ENCODE results near the gene ZCCHC24. TPM values are rescaled to one million over a fixed set of nuclear protein-coding genes. Genes with fewer than 3 reads are reported as not detected.

ZCCHC24 gene
- total and polyA plus RNA-seq, 2 donors (not counting 1 experiment from before 2014, with no cell fraction given), result 33.2 to 44.4 TPM

GRCh38 chr10:79453392-79453791 lies 8.0 kb upstream of the ZCCHC24 start:
- Histone ChIP-seq H4K20me1 (ENCODE audit: control insufficient read depth, extremely low read depth, insufficient read depth, low read length) (no peaks in the 10 kb centered on the region), H3K4me1 (ENCODE audit: control insufficient read depth, extremely low read depth, insufficient read depth, low read length) (peaks cover 19% of the 10 kb centered on the region), H3K4me3 (replicated peaks in 1 of 4; ENCODE audit: control extremely low read depth in 1 of 4, insufficient read depth in 1 of 4, low read depth in 3 of 4, low read length in 4 of 4) (no peak overlapping the region), H3K9me3 (ENCODE audit: control insufficient read depth, insufficient read depth, low read depth, low read length) (no peaks in the 10 kb centered on the region), H3K4me2 (ENCODE audit: extremely low read depth, insufficient read depth, low read length) (no peak overlapping the region), H3K9ac (ENCODE audit: insufficient read depth, low read length) (no peak overlapping the region), H2AFZ (ENCODE audit: low read length) (no peak overlapping the region), H3K27ac (ENCODE audit: insufficient read depth, low read length) (no peak overlapping the region), H3K36me3 (ENCODE audit: control insufficient read depth, insufficient read depth, low read length) (no peaks in the 10 kb centered on the region), H3K27me3 (ENCODE audit: control insufficient read depth, insufficient read depth, low read length) (no peaks in the 10 kb centered on the region), H3K79me2 (ENCODE audit: control insufficient read depth, insufficient read depth, low read length) (no peaks in the 10 kb centered on the region)
- TF ChIP-seq EZH2 (IDR thresholded peaks at IDR 0.05; ENCODE audit: low read length, missing control alignments) (no peak), CTCF (conservative IDR thresholded peaks at IDR 0.05 in 1 of 2, IDR thresholded peaks at IDR 0.05 in 1 of 2; ENCODE audit: low read depth in 1 of 2, low read length in 2 of 2) (no peak)
- no peak for DNase-seq (ENCODE audit: low read depth in 2 of 2)

GRCh38 chr10:79452174-79452611 lies 6.8 kb upstream of the ZCCHC24 start:
- H2AFZ ChIP-seq (ENCODE audit: low read length), result peak overlapping the region; percentile 87
- no peaks in the 10 kb centered on the region for H3K79me2 ChIP-seq (ENCODE audit: control insufficient read depth, insufficient read depth, low read length)
- H3K36me3 ChIP-seq (ENCODE audit: control insufficient read depth, insufficient read depth, low read length), result no peaks in the 10 kb centered on the region
- H3K27ac ChIP-seq (ENCODE audit: insufficient read depth, low read length), result peak overlapping the region; percentile 55
- H3K27me3 ChIP-seq (ENCODE audit: control insufficient read depth, insufficient read depth, low read length), result no peaks in the 10 kb centered on the region
- no peak overlapping the region for H3K9ac ChIP-seq (ENCODE audit: insufficient read depth, low read length)
- TF ChIP-seq EZH2 (IDR thresholded peaks at IDR 0.05; ENCODE audit: low read length, missing control alignments) (no peak), CTCF (conservative IDR thresholded peaks at IDR 0.05 in 1 of 2, IDR thresholded peaks at IDR 0.05 in 1 of 2; ENCODE audit: low read depth in 1 of 2, low read length in 2 of 2) (no peak)
- H3K4me1 ChIP-seq (ENCODE audit: control insufficient read depth, extremely low read depth, insufficient read depth, low read length), result peaks cover 22% of the 10 kb centered on the region
- no peaks in the 10 kb centered on the region for H4K20me1 ChIP-seq (ENCODE audit: control insufficient read depth, extremely low read depth, insufficient read depth, low read length)
- no peaks in the 10 kb centered on the region for H3K9me3 ChIP-seq (ENCODE audit: control insufficient read depth, insufficient read depth, low read depth, low read length)
- DNase-seq (ENCODE audit: low read depth in 2 of 2), result peak; percentile 43 to 48
- H3K4me2 ChIP-seq (ENCODE audit: extremely low read depth, insufficient read depth, low read length), result peak overlapping the region; percentile 46
- no peak overlapping the region for H3K4me3 ChIP-seq (replicated peaks in 1 of 4; ENCODE audit: control extremely low read depth in 1 of 4, insufficient read depth in 1 of 4, low read depth in 3 of 4, low read length in 4 of 4)

- Histone ChIP-seq H3K79me2 (ENCODE audit: control insufficient read depth, insufficient read depth, low read length) (no peaks in the 10 kb centered on the region), H3K27me3 (ENCODE audit: control insufficient read depth, insufficient read depth, low read length) (no peaks in the 10 kb centered on the region), H3K9ac (ENCODE audit: insufficient read depth, low read length) (no peak overlapping the region), H4K20me1 (ENCODE audit: control insufficient read depth, extremely low read depth, insufficient read depth, low read length) (no peaks in the 10 kb centered on the region), H3K4me2 (ENCODE audit: extremely low read depth, insufficient read depth, low read length) (no peak overlapping the region), H3K36me3 (ENCODE audit: control insufficient read depth, insufficient read depth, low read length) (no peaks in the 10 kb centered on the region), H3K27ac (ENCODE audit: insufficient read depth, low read length) (no peak overlapping the region), H3K4me3 (replicated peaks in 1 of 4; ENCODE audit: control extremely low read depth in 1 of 4, insufficient read depth in 1 of 4, low read depth in 3 of 4, low read length in 4 of 4) (no peak overlapping the region), H2AFZ (ENCODE audit: low read length) (no peak overlapping the region), H3K4me1 (ENCODE audit: control insufficient read depth, extremely low read depth, insufficient read depth, low read length) (peaks cover 26% of the 10 kb centered on the region), H3K9me3 (ENCODE audit: control insufficient read depth, insufficient read depth, low read depth, low read length) (no peaks in the 10 kb centered on the region)
- TF ChIP-seq EZH2 (IDR thresholded peaks at IDR 0.05; ENCODE audit: low read length, missing control alignments) (no peak), CTCF (conservative IDR thresholded peaks at IDR 0.05 in 1 of 2, IDR thresholded peaks at IDR 0.05 in 1 of 2; ENCODE audit: low read depth in 1 of 2, low read length in 2 of 2) (no peak)
- no peak for DNase-seq (ENCODE audit: low read depth in 2 of 2)
Observed at GRCh38 chr10:79451046-79451699, 5.7 kb upstream of the ZCCHC24 start.

Data from fibroblast of lung (primary cell).